VCaP (cell line): ENCODE results near the gene CPE.

Experiments
- H3K27ac ChIP-seq: fragments of 450-650 bp; 2 replicates; pipeline ENCODE4 v1.5.1; 2017
- CTCF ChIP-seq: fragments of 450-650 bp; conservative IDR thresholded peaks from 2 replicates; pipeline ENCODE4 v1.5.1; 2017; ENCODE audit warnings: mild to moderate bottlenecking, moderate library complexity

The CPE gene

DNA sequence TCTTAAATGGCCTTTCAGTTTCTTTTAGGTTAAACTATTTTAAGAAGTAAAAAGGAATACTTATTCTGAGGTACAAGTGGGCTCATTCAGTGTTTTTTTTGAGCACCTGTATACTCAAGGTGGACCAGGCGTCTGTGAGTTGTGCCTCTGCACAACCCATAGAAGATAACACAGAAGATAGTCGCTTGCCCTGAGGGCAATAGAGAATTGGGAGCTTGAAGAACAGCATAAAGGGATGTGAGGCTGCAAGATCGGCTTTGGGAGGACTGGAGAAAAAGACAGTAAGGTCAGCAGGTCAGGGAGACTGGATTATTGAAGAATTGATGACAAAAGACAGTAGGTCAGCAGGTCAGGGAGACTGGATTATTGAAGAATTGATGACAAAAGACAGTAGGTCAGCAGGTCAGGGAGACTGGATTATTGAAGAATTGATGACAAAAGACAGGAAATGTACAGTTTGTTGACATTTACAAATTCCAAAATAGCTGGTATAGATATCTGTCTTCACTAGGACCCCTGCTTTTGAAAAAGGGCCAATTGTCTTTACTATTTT lies 3.1 kb downstream of the CPE start:
- no peak overlapping the region for H3K27ac ChIP-seq
- TF ChIP-seq CTCF = no peak

- TF ChIP-seq CTCF = no peak
- H3K27ac ChIP-seq = no peak overlapping the region
Measured at GRCh38 chr4:165382640-165383039, 3.8 kb downstream of the CPE start.

- H3K27ac ChIP-seq = no peak overlapping the region
- TF ChIP-seq CTCF = no peak
Measured at GRCh38 chr4:165383591-165384073, 4.8 kb downstream of the CPE start.

DNA sequence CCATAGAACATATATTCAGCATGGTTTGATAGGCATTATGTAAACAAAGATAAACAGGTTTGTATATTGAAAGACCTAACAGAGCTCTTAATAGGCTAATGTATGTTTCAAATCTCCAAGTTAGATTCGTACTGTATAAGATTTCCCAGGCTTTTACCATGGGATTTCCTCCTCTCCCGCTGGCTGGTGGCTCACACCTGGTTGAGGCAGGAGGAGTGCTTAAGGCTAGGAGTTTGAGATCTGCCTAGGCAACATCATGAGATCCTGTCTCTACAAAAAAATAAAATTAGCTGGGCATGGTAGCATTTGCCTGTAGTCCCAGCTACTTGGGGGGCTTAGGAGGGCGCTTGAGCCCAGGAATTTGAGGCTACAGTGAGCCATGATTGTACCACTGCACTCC lies 5.4 kb downstream of the CPE start:
- H3K27ac ChIP-seq = no peak overlapping the region
- TF ChIP-seq CTCF = no peak

DNA sequence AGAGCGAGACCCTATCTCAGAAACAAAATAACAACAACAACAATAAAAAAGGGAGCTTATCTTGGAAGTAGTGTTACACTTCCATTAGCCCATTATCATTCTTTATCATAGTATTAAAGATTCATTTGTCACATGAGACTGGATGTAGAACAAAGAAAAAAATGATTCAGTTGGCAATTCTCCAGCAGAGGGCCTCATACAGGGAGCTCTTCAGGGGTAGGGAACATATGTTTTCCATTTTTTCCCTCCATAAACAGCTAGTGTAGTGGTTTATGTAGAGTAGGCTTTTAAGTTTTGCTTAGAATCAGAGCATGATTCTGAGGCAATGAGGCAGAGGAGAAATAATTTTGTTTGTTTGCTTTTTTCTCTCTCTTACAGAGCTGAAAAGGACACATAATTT lies 5.8 kb downstream of the CPE start:
- no peak for TF ChIP-seq CTCF
- H3K27ac ChIP-seq = no peak overlapping the region

- H3K27ac ChIP-seq = no peak overlapping the region
- no peak for TF ChIP-seq CTCF
Measured at GRCh38 chr4:165385126-165385525, 6.3 kb downstream of the CPE start.

GRCh38 chr4:165386328-165386727 lies 7.5 kb downstream of the CPE start:
- TF ChIP-seq CTCF = no peak
- H3K27ac ChIP-seq = no peak overlapping the region
